ENCODE results near the gene SMAD6. TPM values are rescaled to one million over a fixed set of nuclear protein-coding genes. Genes with fewer than 3 reads are reported as not detected.

SMAD6 gene
- total and polyA plus RNA-seq, 7 donors: 0.52 to 5.5 (median 3.0) TPM

GRCh38 chr15:66657185-66658020 lies 44.6 kb upstream of the SMAD6 start:
- no peak for ATAC-seq
- intact Hi-C loops (cut with DNase I): no loop called here

GRCh38 chr15:66658044-66658443 lies 44.0 kb upstream of the SMAD6 start:
- DNase-seq (no peak), ATAC-seq (no peak)
- 45 to 61% (median 50%) methylated on average over 5 of the region's 5 CpGs for WGBS, 3 donors
- TF ChIP-seq, protein P1, sequence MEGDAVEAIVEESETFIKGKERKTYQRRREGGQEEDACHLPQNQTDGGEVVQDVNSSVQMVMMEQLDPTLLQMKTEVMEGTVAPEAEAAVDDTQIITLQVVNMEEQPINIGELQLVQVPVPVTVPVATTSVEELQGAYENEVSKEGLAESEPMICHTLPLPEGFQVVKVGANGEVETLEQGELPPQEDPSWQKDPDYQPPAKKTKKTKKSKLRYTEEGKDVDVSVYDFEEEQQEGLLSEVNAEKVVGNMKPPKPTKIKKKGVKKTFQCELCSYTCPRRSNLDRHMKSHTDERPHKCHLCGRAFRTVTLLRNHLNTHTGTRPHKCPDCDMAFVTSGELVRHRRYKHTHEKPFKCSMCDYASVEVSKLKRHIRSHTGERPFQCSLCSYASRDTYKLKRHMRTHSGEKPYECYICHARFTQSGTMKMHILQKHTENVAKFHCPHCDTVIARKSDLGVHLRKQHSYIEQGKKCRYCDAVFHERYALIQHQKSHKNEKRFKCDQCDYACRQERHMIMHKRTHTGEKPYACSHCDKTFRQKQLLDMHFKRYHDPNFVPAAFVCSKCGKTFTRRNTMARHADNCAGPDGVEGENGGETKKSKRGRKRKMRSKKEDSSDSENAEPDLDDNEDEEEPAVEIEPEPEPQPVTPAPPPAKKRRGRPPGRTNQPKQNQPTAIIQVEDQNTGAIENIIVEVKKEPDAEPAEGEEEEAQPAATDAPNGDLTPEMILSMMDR (IDR thresholded peaks at IDR 0.05): no peak
- no peaks in the 10 kb centered on the region for H3K4me1 ChIP-seq
- peaks cover 0 to 13% (median 6%) of the 10 kb centered on the region in 3 donors for H3K27me3 ChIP-seq (ENCODE audit: insufficient read depth in 3 of 3, low read length in 2 of 3)
- H3K9me3 ChIP-seq: no peaks in the 10 kb centered on the region
- H3K36me3 ChIP-seq (ENCODE audit: insufficient read depth in 1 of 2, low read depth in 1 of 2): no peaks in the 10 kb centered on the region
- no peak overlapping the region for H3K27ac ChIP-seq
- no peak overlapping the region for H3K4me3 ChIP-seq
- intact Hi-C loops (cut with DNase I): no loop called here

More at GRCh38 chr15:66657185-66658020, 44.6 kb upstream of the SMAD6 start:
- peaks cover 0 to 13% (median 6%) of the 10 kb centered on the region in 3 donors for H3K27me3 ChIP-seq (ENCODE audit: insufficient read depth in 3 of 3, low read length in 2 of 3)
- H3K9me3 ChIP-seq: no peaks in the 10 kb centered on the region
- no peaks in the 10 kb centered on the region for H3K4me1 ChIP-seq
- WGBS, 3 donors: 76 to 86% (median 81%) methylated on average over 9 of the region's 9 CpGs
- TF ChIP-seq, protein P1 (IDR thresholded peaks at IDR 0.05): no peak
- no peak overlapping the region for H3K4me3 ChIP-seq
- no peak overlapping the region for H3K27ac ChIP-seq
- H3K36me3 ChIP-seq (ENCODE audit: insufficient read depth in 1 of 2, low read depth in 1 of 2): no peaks in the 10 kb centered on the region
- no peak for DNase-seq

DNA sequence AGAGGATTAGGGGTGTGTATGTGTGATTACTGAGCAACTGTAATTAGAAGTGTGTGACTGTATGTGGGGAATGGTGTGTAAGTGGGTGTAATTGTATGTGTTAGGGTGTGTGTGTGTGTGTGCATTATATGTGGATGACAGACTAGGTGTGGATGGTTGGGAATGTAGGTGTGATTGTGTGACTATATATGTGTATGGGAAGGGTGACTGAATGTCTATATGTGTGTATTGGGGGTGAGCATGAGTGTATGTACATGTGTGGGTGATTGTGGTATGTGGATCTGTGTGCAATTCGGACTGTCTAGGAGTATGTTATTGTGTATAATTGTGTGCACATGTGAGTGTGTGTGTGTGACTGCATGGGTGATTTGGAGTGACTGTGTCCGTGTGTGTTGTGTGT lies 43.2 kb upstream of the SMAD6 start:
- intact Hi-C loops (cut with DNase I): no loop called here

DNA sequence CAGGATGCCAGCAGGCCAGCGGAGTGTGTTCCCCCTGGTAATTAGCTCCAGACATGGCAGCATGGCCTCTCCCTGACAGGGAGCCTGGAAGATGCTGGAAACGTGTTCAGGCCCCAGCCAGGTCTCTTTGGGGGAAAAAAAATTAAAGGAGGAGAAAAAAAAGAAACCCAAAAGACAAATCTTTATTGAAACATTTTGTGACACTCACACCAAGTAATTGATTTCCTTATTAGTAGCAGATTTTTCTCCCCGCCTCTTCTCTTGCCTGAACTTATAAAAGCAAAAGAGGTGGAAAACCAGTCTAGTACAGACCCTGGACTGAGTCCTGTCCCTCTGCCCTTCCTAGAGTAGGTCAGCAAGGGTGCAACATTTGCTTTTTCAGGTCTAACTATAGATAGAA lies 42.7 kb upstream of the SMAD6 start:
- no peaks in the 10 kb centered on the region for H3K9me3 ChIP-seq
- H3K4me3 ChIP-seq: no peak overlapping the region
- no peak overlapping the region for H3K27ac ChIP-seq
- no peaks in the 10 kb centered on the region for H3K4me1 ChIP-seq
- intact Hi-C loops (cut with DNase I): no loop called here
- WGBS, 3 donors: 93 to 94% (median 94%) methylated on average over 3 of the region's 3 CpGs
- TF ChIP-seq, protein P1 (IDR thresholded peaks at IDR 0.05): no peak
- DNase-seq (no peak), ATAC-seq (no peak)
- H3K36me3 ChIP-seq (ENCODE audit: insufficient read depth in 1 of 2, low read depth in 1 of 2): no peaks in the 10 kb centered on the region
- H3K27me3 ChIP-seq (ENCODE audit: insufficient read depth in 3 of 3, low read length in 2 of 3): peaks cover 0 to 8% (median 5%) of the 10 kb centered on the region in 3 donors

More for the DNA sequence above, 43.2 kb upstream of the SMAD6 start:
- WGBS, 3 donors: 89 to 91% (median 89%) methylated on average over 2 of the region's 2 CpGs
- no peaks in the 10 kb centered on the region for H3K36me3 ChIP-seq (ENCODE audit: insufficient read depth in 1 of 2, low read depth in 1 of 2)
- TF ChIP-seq, protein P1 (IDR thresholded peaks at IDR 0.05): no peak
- no peaks in the 10 kb centered on the region for H3K9me3 ChIP-seq
- H3K4me1 ChIP-seq: no peaks in the 10 kb centered on the region
- H3K27me3 ChIP-seq (ENCODE audit: insufficient read depth in 3 of 3, low read length in 2 of 3): peaks cover 0 to 13% (median 6%) of the 10 kb centered on the region in 3 donors
- H3K4me3 ChIP-seq: no peak overlapping the region
- ATAC-seq: no peak
- DNase-seq: no peak
- H3K27ac ChIP-seq: no peak overlapping the region

All from psoas muscle (tissue), 8 donors.